ENCODE measurements around the gene ZNF500.
A peak's percentile ranks its signal among the peaks of the same experiment; 100 is the strongest.

Gene ZNF500

DNA sequence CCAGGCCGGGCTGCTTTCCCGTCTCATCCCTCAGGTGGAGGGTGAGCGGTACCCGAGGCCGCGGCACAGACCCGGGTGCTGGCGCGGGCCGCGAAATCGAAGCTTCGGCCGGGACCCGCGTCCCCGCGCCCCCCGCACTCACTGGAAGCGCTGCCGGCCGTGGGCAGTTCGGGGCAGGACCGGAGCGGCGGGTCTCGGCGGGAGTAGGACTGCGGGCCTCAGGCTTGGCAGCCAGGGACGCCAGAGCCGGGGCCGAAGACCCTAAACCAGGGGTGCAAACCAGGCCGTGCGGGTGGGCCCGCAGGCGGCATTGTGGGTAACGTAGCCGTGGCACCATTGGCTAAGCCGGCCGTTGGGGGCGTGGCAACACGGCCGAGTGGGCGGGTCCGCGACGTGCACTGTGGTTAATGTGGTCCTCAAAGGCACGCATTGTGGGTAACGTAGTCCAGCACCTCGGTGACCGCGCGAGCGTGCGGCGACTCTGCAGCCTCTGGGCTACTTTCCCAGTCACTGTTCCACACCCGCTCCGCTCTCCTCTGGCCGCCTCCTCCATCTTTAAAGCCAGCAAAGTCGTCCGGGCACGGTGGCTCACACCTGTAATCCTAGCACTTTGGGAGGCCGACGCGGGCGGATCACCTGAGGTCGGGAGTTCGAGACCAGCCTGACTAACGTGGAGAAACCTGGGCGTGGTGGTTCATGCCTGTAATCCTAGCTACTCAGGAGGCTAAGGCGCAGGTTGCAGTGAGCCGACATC is at the start of gene ZNF500:
ZNF500 (minus strand) TSS at position 288 of the 754 bp plus-strand sequence. CDS start 1,184 bp downstream, outside the sequence.
- Histone ChIP-seq H3K27me3 (ENCODE audit: insufficient read depth, low read length) (no peaks in the 10 kb centered on the region), H3K79me2 (ENCODE audit: control insufficient read depth, insufficient read depth, low read length, unreplicated experiment) (peaks cover 24% of the 10 kb centered on the region), H3K4me1 (ENCODE audit: control insufficient read depth, insufficient read depth, low read length, unreplicated experiment) (peaks cover 14% of the 10 kb centered on the region), H3K36me3 (ENCODE audit: insufficient read depth, low read length) (peaks cover 3% of the 10 kb centered on the region; the same call in 1 of the 2 replicates), H3K4me3 (ENCODE audit: low read depth, low read length) (peak within 1 kb of the TSS; percentile 83), H2AFZ (ENCODE audit: low read length, unreplicated experiment) (peak within 1 kb of the TSS; percentile 75), H3K27ac (ENCODE audit: low read depth, low read length) (peak within 1 kb of the TSS; percentile 83)

DNA sequence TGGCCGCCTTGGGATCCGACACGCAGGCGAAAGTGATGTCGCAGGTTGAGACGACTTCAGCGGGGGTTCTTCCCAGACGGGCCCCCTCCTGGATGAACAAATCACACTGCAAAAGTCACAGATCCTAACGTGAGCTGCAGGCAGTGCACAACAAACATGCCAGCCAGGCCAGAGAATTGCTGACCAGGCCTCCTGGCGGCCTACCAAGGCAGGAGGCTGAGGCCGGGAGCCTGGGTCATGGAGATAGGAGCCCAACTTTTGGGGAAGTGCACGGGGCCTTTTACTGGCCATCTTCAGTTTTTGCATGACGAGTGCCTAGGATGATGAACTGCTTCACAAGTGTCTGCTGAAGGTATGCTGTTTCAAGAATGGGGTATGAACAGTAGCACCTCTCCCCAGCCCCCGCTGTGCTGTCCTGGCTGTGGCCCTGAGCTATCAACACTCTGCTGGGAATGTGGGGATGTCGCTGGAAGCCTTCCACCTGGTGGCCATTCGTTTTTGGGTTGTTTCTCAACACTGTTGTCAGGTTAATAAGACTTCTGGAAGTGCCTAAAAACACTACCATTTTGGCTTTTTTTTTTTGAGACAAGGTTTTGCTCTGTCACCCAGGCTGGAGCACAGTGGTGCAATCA is 47.7 kb upstream of the ZNF500 start:
- H3K36me3 ChIP-seq (ENCODE audit: insufficient read depth, low read length) = peaks cover 7% of the 10 kb centered on the region; the same call in 1 of the 2 replicates
- no peaks in the 10 kb centered on the region for H3K4me1 ChIP-seq (ENCODE audit: control insufficient read depth, insufficient read depth, low read length, unreplicated experiment)
- H3K79me2 ChIP-seq (ENCODE audit: control insufficient read depth, insufficient read depth, low read length, unreplicated experiment) = no peaks in the 10 kb centered on the region

GRCh38 chr16:4814046-4814445 is 47.1 kb upstream of the ZNF500 start:
- H3K27me3 ChIP-seq (ENCODE audit: insufficient read depth, low read length) = no peaks in the 10 kb centered on the region
- H3K79me2 ChIP-seq (ENCODE audit: control insufficient read depth, insufficient read depth, low read length, unreplicated experiment) = no peaks in the 10 kb centered on the region
- H3K4me3 ChIP-seq (ENCODE audit: low read depth, low read length) = no peak overlapping the region
- no peaks in the 10 kb centered on the region for H3K4me1 ChIP-seq (ENCODE audit: control insufficient read depth, insufficient read depth, low read length, unreplicated experiment)
- no peak overlapping the region for H2AFZ ChIP-seq (ENCODE audit: low read length, unreplicated experiment)
- H3K36me3 ChIP-seq (ENCODE audit: insufficient read depth, low read length) = peaks cover 7% of the 10 kb centered on the region; the same call in 1 of the 2 replicates
- H3K27ac ChIP-seq (ENCODE audit: low read depth, low read length) = no peak overlapping the region

More for the DNA sequence above, 47.7 kb upstream of the ZNF500 start:
- no peaks in the 10 kb centered on the region for H3K27me3 ChIP-seq (ENCODE audit: insufficient read depth, low read length)
- H2AFZ ChIP-seq (ENCODE audit: low read length, unreplicated experiment) = no peak overlapping the region
- H3K27ac ChIP-seq (ENCODE audit: low read depth, low read length) = no peak overlapping the region
- H3K4me3 ChIP-seq (ENCODE audit: low read depth, low read length) = no peak overlapping the region

- peaks cover 7% of the 10 kb centered on the region; the same call in 1 of the 2 replicates for H3K36me3 ChIP-seq (ENCODE audit: insufficient read depth, low read length)
- no peaks in the 10 kb centered on the region for H3K79me2 ChIP-seq (ENCODE audit: control insufficient read depth, insufficient read depth, low read length, unreplicated experiment)
- no peak overlapping the region for H2AFZ ChIP-seq (ENCODE audit: low read length, unreplicated experiment)
- H3K4me1 ChIP-seq (ENCODE audit: control insufficient read depth, insufficient read depth, low read length, unreplicated experiment) = no peaks in the 10 kb centered on the region
- H3K4me3 ChIP-seq (ENCODE audit: low read depth, low read length) = no peak overlapping the region
- no peak overlapping the region for H3K27ac ChIP-seq (ENCODE audit: low read depth, low read length)
- H3K27me3 ChIP-seq (ENCODE audit: insufficient read depth, low read length) = no peaks in the 10 kb centered on the region
Measured at GRCh38 chr16:4813251-4814003, 46.5 kb upstream of the ZNF500 start.

DNA sequence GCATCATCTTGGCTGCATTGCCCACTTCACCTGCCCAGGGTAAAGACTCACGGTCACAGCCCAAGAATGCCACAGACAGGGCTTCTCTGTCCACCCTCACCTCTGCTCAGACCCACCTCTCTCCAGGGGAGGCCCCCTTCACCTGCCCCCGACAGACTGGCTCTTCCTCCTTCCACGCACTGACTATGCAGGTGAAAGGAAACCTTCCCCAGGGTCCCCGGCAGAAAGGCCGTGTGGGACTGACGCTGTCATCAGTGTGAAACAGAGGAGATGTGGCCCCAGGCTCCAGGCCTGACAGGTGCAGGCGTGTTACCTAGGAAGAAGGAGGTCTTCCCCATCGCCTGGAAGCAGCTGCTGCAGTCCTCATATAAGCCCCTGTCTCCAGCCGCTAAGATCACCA is 44.8 kb upstream of the ZNF500 start:
- no peak overlapping the region for H2AFZ ChIP-seq (ENCODE audit: low read length, unreplicated experiment)
- H3K4me1 ChIP-seq (ENCODE audit: control insufficient read depth, insufficient read depth, low read length, unreplicated experiment) = no peaks in the 10 kb centered on the region
- H3K27ac ChIP-seq (ENCODE audit: low read depth, low read length) = no peak overlapping the region
- H3K4me3 ChIP-seq (ENCODE audit: low read depth, low read length) = no peak overlapping the region
- no peaks in the 10 kb centered on the region for H3K79me2 ChIP-seq (ENCODE audit: control insufficient read depth, insufficient read depth, low read length, unreplicated experiment)
- no peaks in the 10 kb centered on the region for H3K27me3 ChIP-seq (ENCODE audit: insufficient read depth, low read length)
- peaks cover 12% of the 10 kb centered on the region for H3K36me3 ChIP-seq (ENCODE audit: insufficient read depth, low read length)

DNA sequence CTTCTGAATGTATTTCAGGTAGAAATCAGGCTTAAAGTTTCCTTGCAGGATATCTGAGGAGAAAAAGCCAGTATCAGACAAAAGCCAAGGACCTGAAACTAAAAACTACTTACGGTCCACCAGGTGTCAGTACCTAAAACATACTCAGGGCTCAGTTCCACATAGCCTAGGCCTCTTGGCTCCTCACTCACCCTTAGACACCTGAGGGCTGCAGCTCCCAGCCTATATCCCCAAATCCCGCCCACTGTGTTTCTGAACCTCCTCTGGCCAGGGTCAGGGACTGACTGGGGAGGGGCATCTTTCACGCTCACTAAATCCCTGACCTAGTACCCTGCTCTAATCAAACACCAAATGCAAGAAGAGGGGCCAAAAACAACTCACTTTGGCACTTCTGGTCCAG is 44.3 kb upstream of the ZNF500 start:
- Histone ChIP-seq H3K36me3 (ENCODE audit: insufficient read depth, low read length) (peaks cover 12% of the 10 kb centered on the region), H3K27me3 (ENCODE audit: insufficient read depth, low read length) (no peaks in the 10 kb centered on the region), H3K4me1 (ENCODE audit: control insufficient read depth, insufficient read depth, low read length, unreplicated experiment) (no peaks in the 10 kb centered on the region), H3K79me2 (ENCODE audit: control insufficient read depth, insufficient read depth, low read length, unreplicated experiment) (no peaks in the 10 kb centered on the region), H3K4me3 (ENCODE audit: low read depth, low read length) (no peak overlapping the region), H3K27ac (ENCODE audit: low read depth, low read length) (no peak overlapping the region), H2AFZ (ENCODE audit: low read length, unreplicated experiment) (no peak overlapping the region)

DNA sequence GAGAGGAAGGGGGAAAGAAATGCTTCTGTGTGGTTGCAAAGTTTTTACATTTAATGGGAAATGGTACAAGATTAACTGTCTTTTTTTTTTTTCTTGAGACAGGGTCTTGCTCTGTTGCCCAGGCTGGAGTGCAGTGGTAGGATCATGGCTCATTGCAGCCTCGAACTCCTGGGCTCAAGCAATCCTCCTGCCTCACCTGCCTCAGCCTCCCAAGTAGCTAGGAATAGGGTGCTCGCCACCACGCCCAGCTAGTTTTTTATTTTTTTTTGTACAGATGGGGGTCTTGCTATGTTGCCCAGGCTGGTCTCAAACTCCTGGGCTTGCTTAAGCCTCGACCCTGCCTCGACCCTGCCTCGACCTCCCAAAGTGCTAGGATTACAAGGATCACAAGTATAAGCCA is 39.3 kb upstream of the ZNF500 start:
- Histone ChIP-seq H3K36me3 (ENCODE audit: insufficient read depth, low read length) (peaks cover 5% of the 10 kb centered on the region; the same call in 1 of the 2 replicates), H3K27ac (ENCODE audit: low read depth, low read length) (no peak overlapping the region), H3K79me2 (ENCODE audit: control insufficient read depth, insufficient read depth, low read length, unreplicated experiment) (no peaks in the 10 kb centered on the region), H2AFZ (ENCODE audit: low read length, unreplicated experiment) (no peak overlapping the region), H3K27me3 (ENCODE audit: insufficient read depth, low read length) (no peaks in the 10 kb centered on the region), H3K4me3 (ENCODE audit: low read depth, low read length) (no peak overlapping the region), H3K4me1 (ENCODE audit: control insufficient read depth, insufficient read depth, low read length, unreplicated experiment) (peaks cover 3% of the 10 kb centered on the region)

DNA sequence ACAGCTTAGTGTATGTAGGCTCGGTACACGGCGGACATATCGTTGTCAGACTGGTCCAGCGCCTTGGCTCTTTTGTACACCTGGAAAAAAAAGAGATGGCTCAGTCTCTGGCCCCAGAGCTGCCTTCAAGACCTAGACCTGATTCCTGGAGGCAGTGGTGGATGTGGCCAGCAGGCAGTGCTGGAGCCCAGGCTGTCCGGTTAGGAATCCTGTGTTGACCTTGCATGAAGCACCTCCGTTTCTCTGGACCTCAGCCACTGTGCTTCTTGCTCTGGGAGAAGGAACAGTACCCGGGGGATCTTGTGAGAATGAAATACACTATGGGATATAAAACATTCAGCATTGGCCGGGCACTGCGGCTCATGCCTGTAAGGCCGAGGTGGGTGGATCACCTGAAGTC is 38.3 kb upstream of the ZNF500 start:
- no peak overlapping the region for H3K27ac ChIP-seq (ENCODE audit: low read depth, low read length)
- no peak overlapping the region for H2AFZ ChIP-seq (ENCODE audit: low read length, unreplicated experiment)
- H3K36me3 ChIP-seq (ENCODE audit: insufficient read depth, low read length) = peaks cover 5% of the 10 kb centered on the region; the same call in 1 of the 2 replicates
- no peaks in the 10 kb centered on the region for H3K79me2 ChIP-seq (ENCODE audit: control insufficient read depth, insufficient read depth, low read length, unreplicated experiment)
- H3K4me3 ChIP-seq (ENCODE audit: low read depth, low read length) = no peak overlapping the region
- no peaks in the 10 kb centered on the region for H3K27me3 ChIP-seq (ENCODE audit: insufficient read depth, low read length)
- H3K4me1 ChIP-seq (ENCODE audit: control insufficient read depth, insufficient read depth, low read length, unreplicated experiment) = peaks cover 3% of the 10 kb centered on the region

- Histone ChIP-seq H3K36me3 (ENCODE audit: insufficient read depth, low read length) (peaks cover 5% of the 10 kb centered on the region; the same call in 1 of the 2 replicates), H3K27ac (ENCODE audit: low read depth, low read length) (no peak overlapping the region)
Measured at GRCh38 chr16:4803898-4804762, 37.2 kb upstream of the ZNF500 start.

DNA sequence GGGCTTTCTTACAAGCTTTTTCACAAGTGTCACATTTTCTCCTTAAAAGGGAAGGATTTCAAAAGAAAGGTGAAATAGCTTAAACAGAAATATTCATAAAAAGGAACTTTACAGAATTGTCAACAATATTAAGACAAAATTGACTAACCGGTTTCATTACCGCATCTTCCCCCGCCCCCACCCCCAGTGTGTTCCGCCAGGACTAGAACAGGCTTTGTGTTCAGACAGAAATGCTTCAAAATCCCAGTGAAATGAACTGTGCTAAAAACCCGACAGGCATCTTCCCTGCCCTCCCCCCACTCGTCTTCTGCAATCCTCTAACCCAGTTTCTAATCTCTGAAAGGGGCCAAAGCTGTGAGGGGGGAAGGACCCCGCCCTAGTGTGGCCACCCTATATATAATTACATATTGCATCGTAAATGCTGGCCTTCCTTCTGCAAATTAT is 36.5 kb upstream of the ZNF500 start:
- Histone ChIP-seq H2AFZ (ENCODE audit: low read length, unreplicated experiment) (no peak overlapping the region), H3K4me3 (ENCODE audit: low read depth, low read length) (peak overlapping the region; percentile 82), H3K36me3 (ENCODE audit: insufficient read depth, low read length) (peaks cover 5% of the 10 kb centered on the region; the same call in 1 of the 2 replicates), H3K27ac (ENCODE audit: low read depth, low read length) (peak overlapping the region; percentile 25; the same call in 1 of the 2 replicates), H3K27me3 (ENCODE audit: insufficient read depth, low read length) (no peaks in the 10 kb centered on the region), H3K79me2 (ENCODE audit: control insufficient read depth, insufficient read depth, low read length, unreplicated experiment) (no peaks in the 10 kb centered on the region), H3K4me1 (ENCODE audit: control insufficient read depth, insufficient read depth, low read length, unreplicated experiment) (peaks cover 3% of the 10 kb centered on the region)

More at GRCh38 chr16:4803898-4804762, 37.2 kb upstream of the ZNF500 start:
- Histone ChIP-seq H3K4me3 (ENCODE audit: low read depth, low read length) (no peak overlapping the region), H2AFZ (ENCODE audit: low read length, unreplicated experiment) (no peak overlapping the region), H3K27me3 (ENCODE audit: insufficient read depth, low read length) (no peaks in the 10 kb centered on the region), H3K4me1 (ENCODE audit: control insufficient read depth, insufficient read depth, low read length, unreplicated experiment) (peaks cover 3% of the 10 kb centered on the region), H3K79me2 (ENCODE audit: control insufficient read depth, insufficient read depth, low read length, unreplicated experiment) (no peaks in the 10 kb centered on the region)
